ENCODE results near the gene DYNLT2B.
"Not testable (repeated sequence)": the region's sequence is repeated elsewhere in the genome, so short reads cannot be mapped to it uniquely, and the experiment has no call there.

DYNLT2B gene

GRCh38 chr3:196317687-196318467 lies at the start of gene DYNLT2B:
Gene DYNLT2B (minus strand): TSS chr3:196318240. CDS start chr3:196318152, 88 bp downstream.
- peak; percentile 75 for DNase-seq (ENCODE audit: low read depth)

GRCh38 chr3:196365736-196366135 lies 47.7 kb upstream of the DYNLT2B start:
- DNase-seq (ENCODE audit: low read depth), result no peak

- no peak for DNase-seq (ENCODE audit: low read depth)
These were observed 42.5 kb upstream of the DYNLT2B start for GRCh38 chr3:196360586-196360985.

GRCh38 chr3:196358540-196358939 lies 40.5 kb upstream of the DYNLT2B start:
- DNase-seq (ENCODE audit: low read depth), result not testable (repeated sequence)

- DNase-seq (ENCODE audit: low read depth), result no peak
These were observed 39.9 kb upstream of the DYNLT2B start for GRCh38 chr3:196357905-196358304.

- DNase-seq (ENCODE audit: low read depth), result no peak
These were observed 38.5 kb upstream of the DYNLT2B start for GRCh38 chr3:196356556-196356955.

GRCh38 chr3:196355668-196356067 lies 37.6 kb upstream of the DYNLT2B start:
- DNase-seq (ENCODE audit: low read depth), result no peak

GRCh38 chr3:196354132-196354531 lies 36.1 kb upstream of the DYNLT2B start:
- DNase-seq (ENCODE audit: low read depth), result no peak

- no peak for DNase-seq (ENCODE audit: low read depth)
These were observed 33.5 kb upstream of the DYNLT2B start for GRCh38 chr3:196351541-196351940.

GRCh38 chr3:196350067-196350466 lies 32.0 kb upstream of the DYNLT2B start:
- no peak for DNase-seq (ENCODE audit: low read depth)

- DNase-seq (ENCODE audit: low read depth), result no peak
These were observed 30.7 kb upstream of the DYNLT2B start for GRCh38 chr3:196348698-196349097.

GRCh38 chr3:196344663-196345062 lies 26.6 kb upstream of the DYNLT2B start:
- no peak for DNase-seq (ENCODE audit: low read depth)

- not testable (repeated sequence) for DNase-seq (ENCODE audit: low read depth)
These were observed 25.9 kb upstream of the DYNLT2B start for GRCh38 chr3:196343917-196344316.

GRCh38 chr3:196341137-196341536 lies 23.1 kb upstream of the DYNLT2B start:
- DNase-seq (ENCODE audit: low read depth), result no peak

- DNase-seq (ENCODE audit: low read depth), result no peak
These were observed 22.4 kb upstream of the DYNLT2B start for GRCh38 chr3:196340466-196340865.

GRCh38 chr3:196339493-196340254 lies 21.6 kb upstream of the DYNLT2B start:
- no peak for DNase-seq (ENCODE audit: low read depth)

GRCh38 chr3:196339044-196339443 lies 21.0 kb upstream of the DYNLT2B start:
- no peak for DNase-seq (ENCODE audit: low read depth)

- DNase-seq (ENCODE audit: low read depth), result no peak
These were observed 18.5 kb upstream of the DYNLT2B start for GRCh38 chr3:196336319-196337145.

GRCh38 chr3:196335503-196335948 lies 17.5 kb upstream of the DYNLT2B start:
- DNase-seq (ENCODE audit: low read depth), result no peak

GRCh38 chr3:196334982-196335381 lies 16.9 kb upstream of the DYNLT2B start:
- DNase-seq (ENCODE audit: low read depth), result no peak

- no peak for DNase-seq (ENCODE audit: low read depth)
These were observed 14.1 kb upstream of the DYNLT2B start for GRCh38 chr3:196332168-196332567.

- no peak for DNase-seq (ENCODE audit: low read depth)
These were observed 9.4 kb upstream of the DYNLT2B start for GRCh38 chr3:196327405-196327804.
